IPS DF 19.7 (cell line): ENCODE measurements around the gene HSPA8.
"Not testable (repeated sequence)": the region's sequence is repeated elsewhere in the genome, so short reads cannot be mapped to it uniquely, and the experiment has no call there.

ENCODE experiments used
- DNase-seq: peaks from one replicate; pipeline ENCODE4 v3.0.0-alpha.2; 2013; ENCODE audit warnings: low read depth, low spot score

HSPA8 gene

DNA sequence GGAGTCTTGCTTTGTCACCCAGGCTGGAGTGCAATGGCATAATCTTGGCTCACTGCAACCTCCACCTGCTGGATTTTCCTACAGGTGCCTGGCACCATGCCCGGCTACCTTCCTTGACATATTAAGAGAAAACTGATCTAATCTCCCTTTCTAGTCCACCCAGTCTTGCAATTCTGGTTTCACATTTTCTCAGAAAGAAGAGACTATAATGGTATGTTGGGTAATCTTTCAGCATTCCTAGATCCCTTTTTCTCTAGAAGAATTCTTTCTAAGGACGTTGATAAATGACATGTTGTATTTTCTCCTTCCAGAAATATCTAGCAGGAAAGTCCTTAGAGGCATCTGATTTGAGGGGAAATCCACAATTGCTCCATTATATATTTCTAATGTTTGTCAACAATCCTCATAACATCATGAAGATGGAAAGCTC lies 10.4 kb upstream of the HSPA8 start:
- no peak for DNase-seq

DNA sequence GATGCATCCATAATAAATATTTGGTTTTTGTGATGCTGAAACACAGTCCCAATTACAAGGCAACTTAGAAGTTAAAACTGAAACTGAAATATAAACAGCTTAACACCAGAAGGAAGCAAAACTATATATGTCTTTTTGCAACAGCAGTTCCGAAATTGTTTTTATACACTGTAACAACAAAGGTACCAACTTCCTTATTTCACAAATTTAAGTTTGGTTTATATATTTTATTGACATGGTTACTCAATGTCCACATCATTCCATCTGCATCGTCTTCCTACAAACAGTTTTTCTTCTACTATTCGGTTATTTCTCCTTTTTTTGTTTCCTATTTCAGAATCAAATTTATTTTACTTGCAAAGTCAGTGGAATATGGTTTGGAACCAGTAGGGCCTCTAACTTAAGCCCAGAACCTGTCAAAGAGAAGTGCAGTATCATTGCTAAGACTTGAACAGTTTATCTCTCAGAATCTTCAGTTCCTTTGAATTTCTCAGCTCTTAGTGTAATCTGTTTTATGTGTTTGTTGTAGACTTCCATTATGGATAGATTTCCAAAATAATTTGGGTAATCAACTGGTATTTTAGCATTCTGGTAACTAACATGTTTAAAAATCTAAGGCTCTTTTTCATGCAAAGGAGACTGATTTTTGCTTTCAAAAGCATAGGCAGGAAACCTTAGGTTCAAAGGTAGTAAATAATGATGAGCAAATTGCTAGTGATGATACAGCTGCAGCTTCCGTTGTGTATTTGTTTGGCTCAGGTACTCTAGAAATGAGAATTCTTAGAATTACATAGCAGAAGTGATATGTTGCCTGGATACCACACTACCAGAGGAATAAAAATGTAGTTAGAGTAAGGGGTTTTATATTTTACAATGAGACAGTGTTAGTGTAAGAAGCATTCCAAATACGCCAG lies 8.2 kb upstream of the HSPA8 start:
- no peak for DNase-seq

- no peak for DNase-seq
These were observed 3.7 kb upstream of the HSPA8 start for GRCh38 chr11:123065621-123066020.

GRCh38 chr11:123063826-123064657 lies 2.1 kb upstream of the HSPA8 start:
- DNase-seq: no peak

DNA sequence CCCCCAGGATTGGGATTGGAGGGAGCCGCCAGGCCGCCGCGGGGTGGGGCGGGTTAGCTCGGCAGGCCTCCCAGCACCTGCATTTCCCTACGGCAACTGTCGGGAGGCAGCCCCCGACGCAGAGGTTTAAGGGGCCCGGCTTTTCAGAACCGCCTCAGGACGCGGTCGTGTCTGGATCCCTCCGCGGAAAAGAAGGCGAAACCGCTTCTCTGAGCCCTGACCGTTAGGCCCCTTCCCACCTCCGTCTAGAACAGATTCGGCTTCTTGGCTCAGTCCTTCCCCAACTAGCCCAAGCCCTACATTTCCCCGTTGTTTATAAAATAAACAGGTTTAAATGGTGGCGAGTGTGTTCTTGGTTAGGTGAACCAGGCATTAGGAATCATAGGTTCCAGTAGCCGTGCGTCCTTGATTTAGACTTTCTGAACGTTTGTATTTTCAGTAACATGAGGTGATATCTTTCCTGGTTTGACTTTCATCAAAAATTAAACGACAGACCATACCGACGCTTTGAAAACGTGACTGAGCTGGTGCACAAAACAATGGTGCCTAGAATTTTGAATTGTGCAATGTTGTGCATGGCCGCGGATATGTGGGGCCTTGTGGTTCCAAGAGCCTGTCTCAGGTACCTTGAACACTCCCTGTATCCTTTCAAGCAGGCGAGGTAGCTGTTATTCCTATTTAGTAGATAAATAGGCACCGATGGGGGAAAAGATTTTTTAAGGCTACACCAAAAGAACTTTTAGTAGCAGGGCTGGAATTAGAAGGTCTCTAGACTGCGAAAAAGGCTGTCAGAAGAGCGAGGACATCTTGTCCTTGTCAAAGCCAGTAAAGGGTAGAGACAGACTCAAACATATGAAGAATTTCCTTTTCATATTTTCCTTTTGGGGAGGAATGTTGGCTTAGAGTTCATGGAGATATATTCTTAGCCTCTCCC lies 1.2 kb upstream of the HSPA8 start:
- DNase-seq: no peak

DNA sequence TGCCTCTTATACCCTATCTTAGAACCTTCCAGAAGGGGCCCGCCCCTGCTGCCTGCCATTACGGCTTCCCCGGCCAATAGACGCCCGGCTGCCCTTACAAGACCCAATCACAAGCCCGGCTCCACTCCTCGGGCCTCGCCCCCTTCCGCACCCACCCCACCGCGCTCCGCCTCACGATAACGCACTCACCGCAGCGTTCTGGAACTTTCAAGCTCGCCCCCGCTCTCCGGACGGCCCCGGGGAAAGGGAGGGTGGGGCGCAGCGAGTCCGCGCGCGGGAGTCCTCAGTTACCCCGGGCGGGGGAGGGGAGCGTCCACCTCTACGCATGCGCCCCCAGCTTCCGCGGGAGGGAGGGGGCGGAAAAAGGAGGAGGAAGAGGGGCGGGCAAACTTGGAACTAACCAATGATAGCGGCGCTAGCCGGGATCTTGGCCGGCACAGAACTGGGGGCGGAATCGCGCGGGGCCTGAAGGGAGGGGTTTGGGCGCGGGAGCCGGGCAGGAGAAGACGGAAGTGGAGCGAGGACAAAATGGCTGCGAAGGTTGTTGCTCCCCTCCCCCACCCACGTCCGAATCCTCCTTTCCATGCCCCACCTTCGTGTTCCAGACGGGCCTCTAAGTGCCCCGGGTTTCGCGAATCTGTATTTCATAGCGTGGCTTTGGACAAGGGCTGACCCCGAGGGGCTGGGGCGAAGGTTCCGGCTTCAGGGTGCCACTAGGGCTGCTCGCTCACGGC lies 389 bp upstream of the HSPA8 start:
- peak; percentile 88 for DNase-seq

- DNase-seq: no peak
These were observed 1.5 kb downstream of the HSPA8 start for GRCh38 chr11:123060277-123061000.

- DNase-seq: not testable (repeated sequence)
These were observed 2.7 kb downstream of the HSPA8 start for GRCh38 chr11:123059041-123059920.

DNA sequence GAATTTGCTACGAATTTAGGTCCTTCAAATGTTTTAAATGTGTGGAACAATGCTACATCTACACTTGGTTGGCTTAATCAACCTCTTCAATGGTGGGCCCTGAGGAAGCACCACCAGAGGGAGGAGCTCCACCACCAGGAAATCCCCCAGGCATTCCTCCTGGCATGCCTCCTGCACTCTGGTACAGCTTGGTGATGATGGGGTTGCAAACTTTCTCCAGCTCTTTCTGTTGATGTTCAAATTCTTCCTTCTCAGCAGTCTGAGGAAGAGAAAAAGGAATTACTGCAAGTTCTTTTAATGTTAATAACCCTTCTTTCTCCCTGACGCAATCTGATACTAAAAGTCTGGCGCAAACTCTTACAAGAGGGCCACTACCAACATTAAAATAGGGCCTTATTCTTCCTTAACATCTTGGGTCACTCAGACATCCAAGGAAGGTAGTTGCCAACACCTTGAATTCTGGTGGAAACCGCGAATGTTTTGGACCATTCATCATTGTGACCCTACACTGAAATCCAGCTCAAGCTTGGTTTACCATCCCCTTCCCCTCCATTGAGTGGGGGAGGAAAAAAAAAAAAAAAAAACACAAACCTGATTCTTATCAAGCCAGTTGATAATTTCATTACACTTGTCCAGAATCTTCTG lies 4.2 kb downstream of the HSPA8 start:
- no peak for DNase-seq

GRCh38 chr11:123056835-123057491 lies 5.0 kb downstream of the HSPA8 start:
- no peak for DNase-seq

- DNase-seq: no peak
These were observed 6.6 kb downstream of the HSPA8 start for GRCh38 chr11:123055191-123055901.

GRCh38 chr11:123054301-123055065 lies 7.5 kb downstream of the HSPA8 start:
- DNase-seq: peak; percentile 42

GRCh38 chr11:123052901-123053721 lies 8.8 kb downstream of the HSPA8 start:
- no peak for DNase-seq

DNA sequence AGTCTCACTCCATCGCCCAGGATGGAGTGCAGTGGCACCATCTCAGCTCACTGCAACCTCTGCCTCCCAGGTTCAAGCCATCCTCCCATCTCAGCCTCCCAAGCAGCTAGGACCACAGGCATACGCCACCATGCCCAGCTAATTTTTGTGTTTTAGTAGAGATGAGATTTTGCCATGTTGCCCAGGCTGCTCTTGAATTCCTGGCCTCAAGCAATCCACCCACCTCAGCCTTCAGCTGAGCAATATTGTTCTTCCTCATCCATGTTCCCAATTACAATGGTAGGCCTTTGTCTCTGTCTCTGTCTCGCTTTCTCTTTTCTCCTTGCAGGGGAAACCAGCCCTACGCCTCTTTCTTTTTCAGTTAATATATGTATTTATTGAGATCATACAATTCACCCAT lies 10.3 kb downstream of the HSPA8 start:
- DNase-seq: no peak

DNA sequence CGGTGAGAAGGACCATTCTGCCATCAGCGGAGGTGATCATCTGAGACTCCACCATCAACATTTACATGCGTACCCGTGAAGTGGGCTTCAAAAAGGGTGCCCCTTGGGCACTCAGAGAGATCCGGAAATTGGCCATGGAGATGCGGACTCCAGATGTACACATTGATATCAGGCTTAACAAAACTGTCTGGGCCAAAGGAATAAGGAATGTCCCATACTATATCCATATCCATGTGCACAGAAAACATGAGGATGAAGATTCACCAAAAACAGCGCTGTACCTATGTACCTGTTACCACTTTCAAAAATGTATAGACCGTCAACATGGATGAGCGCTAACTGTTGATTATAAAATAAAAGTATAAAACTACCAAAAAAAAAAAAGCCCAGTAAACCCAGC lies 10.8 kb downstream of the HSPA8 start:
- DNase-seq: no peak

DNA sequence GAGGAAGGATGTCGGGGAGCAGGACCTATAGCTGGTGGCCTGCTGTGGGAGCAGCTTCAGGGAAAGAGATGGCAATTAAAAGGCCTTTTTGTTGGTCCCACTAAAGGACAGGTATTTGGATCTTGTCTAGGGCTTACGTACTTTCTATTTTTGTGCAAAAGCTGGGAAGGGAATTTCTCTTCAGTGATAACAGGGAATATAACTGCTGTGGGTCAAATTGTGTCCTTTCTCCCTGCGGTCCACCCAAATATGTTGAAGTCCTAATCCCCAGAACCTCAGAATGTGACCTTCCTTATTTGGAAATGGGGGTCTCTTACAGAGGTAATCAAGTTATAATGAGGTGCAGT lies 14.0 kb downstream of the HSPA8 start:
- no peak for DNase-seq
